NCI-H1436 treated with DMSO at 0.1 percent for 48 hours (cell line): Measurements from ENCODE around the gene KRTAP2-1.
"Not testable (repeated sequence)": the region's sequence is repeated elsewhere in the genome, so short reads cannot be mapped to it uniquely, and the experiment has no call there.

ENCODE experiments used
- DNase-seq: peaks from one replicate; lab custom pipeline; 2025; lab: John Stamatoyannopoulos, UW

Gene KRTAP2-1

DNA sequence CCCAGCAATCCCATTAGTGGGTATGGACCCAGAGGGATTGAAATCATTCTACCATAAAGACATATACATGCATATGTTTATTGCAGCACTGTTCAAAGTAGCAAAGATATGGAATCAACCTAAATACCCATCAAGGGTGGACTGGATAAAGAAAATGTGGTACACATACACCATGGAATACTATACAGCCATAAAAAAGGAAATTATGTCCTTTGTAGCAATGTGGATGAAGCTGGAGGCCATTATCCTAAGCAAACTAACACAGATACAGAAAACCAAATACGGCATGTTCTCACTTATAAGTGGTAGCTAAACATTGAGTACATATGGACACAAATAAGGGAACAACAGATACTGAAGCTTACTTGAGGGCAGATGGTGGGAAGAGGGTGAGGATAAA is 10.4 kb upstream of the KRTAP2-1 start:
- DNase-seq = no peak

DNA sequence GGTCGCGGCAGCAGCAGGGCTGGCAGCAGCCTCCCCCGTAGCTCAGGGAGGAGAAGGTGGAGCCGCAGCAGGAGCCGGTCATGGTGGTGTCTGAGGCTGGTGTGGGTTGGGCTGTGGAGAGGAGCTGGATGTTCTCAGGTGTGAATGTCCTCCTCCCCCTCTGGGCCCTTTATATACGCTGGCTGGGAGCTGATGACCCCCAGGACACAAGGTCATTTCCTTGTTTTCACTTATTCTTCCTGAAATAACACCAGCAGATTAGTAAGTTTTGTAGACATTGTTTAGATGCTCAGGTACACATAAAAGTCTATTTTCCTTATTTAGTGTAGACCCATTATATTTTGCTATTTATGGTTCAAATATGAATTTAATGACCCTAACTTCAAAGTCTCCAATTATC is 8.0 kb upstream of the KRTAP2-1 start, which contains the start of gene KRTAP2-2:
Gene KRTAP2-2 (minus strand): TSS at position 101 of the 400 bp plus-strand sequence. CDS start 19 bp downstream, at position 82.
- not testable (repeated sequence) for DNase-seq

DNA sequence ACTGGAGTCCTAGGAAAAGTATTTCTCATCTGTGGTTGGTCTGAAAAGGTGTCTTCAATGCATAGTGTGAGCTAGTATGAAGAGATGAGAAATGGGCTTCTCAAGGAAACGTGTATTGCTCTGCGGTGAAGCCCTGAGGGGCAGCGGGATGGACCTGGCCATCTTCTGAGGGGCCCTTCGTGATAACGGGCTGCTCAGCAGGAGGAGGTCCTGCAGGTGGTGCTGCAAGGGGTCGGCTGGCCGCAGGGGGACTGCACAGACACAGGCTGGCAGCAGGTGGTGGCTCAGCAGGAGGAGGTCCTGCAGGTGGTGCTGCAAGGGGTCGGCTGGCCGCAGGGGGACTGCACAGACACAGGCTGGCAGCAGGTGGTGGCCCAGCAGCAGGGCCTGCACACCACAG is 7.4 kb upstream of the KRTAP2-1 start:
- DNase-seq = not testable (repeated sequence)

DNA sequence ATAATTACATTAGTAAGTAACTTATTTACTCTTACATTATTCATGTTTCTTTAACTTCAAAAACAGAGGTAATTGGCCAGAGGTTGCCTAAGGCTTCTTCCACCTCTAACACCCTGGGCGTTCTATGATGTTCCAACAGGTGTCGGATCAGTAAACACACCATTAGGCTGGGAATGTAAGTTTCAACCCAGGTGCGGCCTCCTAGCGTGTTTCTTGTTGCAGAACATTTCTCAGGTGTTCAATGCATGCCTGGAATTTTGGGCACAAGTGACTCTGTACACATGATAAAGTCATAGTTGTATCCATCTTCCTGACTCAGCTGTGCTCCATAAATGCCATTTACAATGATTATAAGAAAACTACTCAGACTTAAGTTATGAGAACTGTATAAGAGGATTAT is 6.9 kb upstream of the KRTAP2-1 start:
- no peak for DNase-seq

DNA sequence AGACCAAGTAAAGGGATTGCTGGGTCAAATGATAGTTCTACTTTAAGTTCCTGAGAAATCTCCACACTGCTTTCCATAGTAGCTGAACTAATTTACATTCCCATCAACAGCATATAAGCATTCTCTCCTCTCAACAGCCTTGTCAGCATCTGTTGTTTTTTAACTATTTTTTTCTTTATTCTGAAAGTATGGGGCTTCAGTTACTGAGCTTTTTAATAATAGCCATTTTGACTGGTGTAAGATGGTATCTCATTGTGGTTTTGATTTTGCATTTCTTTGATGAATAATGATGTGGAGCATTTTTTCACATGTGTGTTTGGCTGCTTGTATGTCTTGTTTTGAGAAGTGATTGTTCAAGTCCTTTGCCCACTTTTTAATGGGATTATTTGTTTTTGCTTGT is 5.5 kb upstream of the KRTAP2-1 start:
- no peak for DNase-seq

DNA sequence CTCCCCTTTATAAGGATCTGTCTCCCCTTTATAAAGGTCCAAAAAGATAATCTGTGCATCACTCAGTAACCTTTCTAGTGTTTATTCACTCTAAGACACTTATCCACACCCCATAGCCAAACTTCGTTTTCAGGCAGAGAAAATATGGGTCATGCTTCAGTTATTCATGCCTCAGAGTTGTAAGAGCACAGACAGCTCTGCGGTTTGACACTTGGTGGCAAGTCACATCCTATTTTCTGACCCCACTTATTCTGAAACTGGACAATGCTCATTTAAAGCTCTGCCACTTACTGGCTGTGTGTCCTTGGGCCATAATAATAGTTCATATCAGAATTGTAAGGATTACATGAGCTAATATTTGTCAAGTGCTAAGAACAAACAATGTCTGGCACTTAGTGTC is 2.0 kb upstream of the KRTAP2-1 start:
- DNase-seq = no peak

DNA sequence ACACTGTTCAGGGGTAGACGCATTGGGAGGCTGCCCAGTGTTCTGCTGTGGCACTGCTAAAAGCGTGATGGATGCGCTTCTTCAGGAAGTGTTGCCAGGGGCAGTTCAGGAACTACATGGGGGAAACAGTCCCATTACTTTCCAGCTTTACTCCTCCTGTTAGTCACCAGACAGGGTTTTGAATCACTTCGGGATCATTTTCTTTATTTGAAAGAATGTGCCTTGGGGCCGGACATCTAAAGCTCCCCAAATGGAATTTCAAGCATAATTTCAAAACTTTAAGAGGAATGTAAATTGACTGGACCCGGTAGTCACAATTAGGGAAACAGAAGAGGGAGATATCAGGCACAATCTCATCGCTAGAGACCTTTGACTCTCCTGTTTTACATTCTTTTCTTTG is 1.3 kb upstream of the KRTAP2-1 start:
- DNase-seq = no peak

DNA sequence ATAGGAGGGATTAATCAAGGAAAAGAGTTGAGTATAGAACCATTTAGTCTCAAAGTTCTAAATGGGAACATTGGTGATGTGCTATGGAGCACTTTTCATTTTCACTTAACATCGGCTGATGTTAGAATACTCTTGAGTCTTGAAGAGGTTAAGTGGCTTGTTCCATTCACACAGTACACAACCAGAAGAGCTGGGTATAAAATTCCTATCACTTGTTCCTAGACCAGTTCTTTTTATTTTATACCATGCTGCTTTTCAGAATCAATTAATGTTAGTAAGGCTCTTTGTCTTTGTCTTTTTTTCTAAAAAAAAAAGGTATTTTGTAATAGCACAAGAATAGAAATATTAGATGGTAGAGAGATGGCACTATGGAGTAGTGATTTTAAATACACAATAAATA is 4.2 kb downstream of the KRTAP2-1 start:
- DNase-seq = no peak

DNA sequence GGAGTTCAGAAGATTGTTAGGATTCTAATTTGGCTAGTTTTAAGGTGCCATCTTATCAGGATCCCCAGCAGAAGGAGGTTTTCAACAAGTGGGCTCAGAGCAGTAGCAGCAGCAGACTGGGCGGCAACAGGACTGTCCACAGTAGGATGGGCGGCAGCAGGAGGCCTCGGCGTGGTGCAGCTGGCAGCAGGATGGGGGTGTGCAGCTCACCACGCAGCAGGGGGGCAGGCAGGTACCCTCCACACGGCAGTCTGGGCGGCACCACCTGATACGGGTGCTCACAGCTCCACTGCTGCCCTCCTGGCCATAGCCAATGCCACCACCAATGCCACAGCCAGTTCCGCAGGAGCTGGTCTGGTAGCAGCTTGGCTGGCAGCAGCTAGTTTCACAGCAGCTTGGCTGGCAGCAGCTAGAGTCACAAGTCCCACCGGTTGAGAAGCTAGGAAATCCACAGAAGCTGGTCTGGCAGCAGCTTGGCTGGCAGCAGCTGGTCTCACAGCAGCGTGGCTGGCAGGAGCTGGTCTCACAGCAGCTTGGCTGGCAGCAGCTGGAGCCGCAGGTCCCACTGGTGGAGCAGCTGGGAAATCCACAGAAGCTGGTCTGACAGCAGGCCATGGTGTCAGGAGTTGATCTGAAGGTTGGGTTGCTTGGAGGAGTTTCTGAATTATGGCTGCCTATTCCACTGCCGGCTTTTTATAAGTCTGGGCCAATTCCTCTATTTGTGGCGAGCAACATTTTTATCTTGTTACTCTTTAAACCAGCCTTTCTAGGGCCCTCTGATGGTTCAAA is 6.1 kb downstream of the KRTAP2-1 start, which contains the start of gene KRTAP1-1:
Gene KRTAP1-1 (minus strand): TSS at position 668 of the 789 bp plus-strand sequence. CDS start 53 bp downstream, at position 615.
- DNase-seq = not testable (repeated sequence)

DNA sequence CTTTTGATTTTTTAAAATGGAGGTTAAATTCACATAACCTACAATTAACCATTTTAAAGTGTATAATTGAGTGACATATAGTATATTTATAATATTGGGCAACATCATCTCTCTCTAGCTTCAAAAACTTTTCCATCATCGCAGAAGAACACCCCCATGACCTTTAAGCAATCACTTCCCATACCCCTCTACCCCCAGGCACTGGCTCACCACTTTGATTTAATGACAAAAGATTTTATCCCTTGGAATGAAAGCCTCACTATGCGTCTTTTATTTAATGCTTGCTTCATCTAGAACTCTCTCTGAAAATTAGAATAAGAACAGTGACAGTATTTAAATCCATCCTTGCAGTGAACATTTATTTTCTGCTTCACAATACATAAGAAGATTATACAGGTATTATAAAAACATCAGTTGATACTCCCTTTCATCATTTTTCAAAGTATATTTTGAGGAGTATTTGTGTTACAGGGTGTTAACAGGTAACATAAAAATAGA is 9.2 kb downstream of the KRTAP2-1 start:
- DNase-seq = no peak

DNA sequence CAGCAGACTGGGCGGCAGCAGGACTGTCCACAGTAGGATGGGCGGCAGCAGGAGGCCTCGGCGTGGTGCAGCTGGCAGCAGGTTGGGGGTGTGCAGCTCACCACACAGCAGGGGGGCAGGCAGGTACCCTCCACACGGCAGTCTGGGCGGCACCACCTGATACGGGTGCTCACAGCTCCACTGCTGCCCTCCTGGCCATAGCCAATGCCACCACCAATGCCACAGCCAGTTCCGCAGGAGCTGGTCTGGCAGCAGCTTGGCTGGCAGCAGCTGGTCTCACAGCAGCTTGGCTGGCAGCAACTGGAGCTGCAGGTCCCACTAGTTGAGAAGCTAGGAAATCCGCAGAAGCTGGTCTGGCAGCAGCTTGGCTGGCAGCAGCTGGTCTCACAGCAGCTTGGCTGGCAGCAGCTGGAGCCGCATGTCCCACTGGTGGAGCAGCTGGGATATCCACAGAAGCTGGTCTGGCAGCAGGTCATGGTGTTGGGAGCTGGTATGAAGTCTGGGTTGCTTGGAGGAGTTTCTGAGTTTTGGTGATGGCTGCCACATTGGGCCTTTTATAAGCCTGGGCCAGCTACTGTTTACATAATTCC is 12.7 kb downstream of the KRTAP2-1 start, which contains the start of gene KRTAP1-3:
Gene KRTAP1-3 (minus strand): TSS at position 529 of the 590 bp plus-strand sequence. CDS start 53 bp downstream, at position 476.
- not testable (repeated sequence) for DNase-seq

DNA sequence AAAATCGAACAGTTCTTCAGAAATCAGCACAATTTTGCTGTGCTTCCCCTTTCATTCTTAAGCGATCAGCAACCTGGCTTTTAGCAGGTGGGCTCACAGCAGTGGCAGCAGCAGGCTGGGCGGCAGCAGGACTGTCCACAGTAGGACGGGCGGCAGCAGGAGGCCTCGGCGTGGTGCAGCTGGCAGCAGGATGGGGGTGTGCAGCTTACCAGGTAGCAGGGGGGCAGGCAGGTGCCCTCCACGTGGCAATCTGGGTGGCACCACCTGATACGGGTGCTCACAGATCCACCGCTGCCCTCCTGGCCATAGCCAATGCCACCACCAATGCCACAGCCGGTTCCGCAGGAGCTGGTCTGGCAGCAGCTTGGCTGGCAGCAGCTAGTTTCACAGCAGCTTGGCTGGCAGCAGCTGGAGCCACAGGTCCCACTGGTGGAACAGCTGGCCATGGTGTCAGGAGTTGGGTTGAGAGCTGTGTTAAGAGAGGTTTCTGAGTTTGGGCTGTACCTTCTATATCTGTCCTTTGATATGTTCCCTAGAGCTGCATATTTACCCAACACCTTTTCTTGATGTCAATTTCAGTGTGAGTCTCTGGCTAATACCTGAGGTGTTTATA is 17.4 kb downstream of the KRTAP2-1 start, which contains the start of gene KRTAP1-4:
Gene KRTAP1-4 (minus strand): TSS at position 563 of the 613 bp plus-strand sequence. CDS start 117 bp downstream, at position 446.
- no peak for DNase-seq

DNA sequence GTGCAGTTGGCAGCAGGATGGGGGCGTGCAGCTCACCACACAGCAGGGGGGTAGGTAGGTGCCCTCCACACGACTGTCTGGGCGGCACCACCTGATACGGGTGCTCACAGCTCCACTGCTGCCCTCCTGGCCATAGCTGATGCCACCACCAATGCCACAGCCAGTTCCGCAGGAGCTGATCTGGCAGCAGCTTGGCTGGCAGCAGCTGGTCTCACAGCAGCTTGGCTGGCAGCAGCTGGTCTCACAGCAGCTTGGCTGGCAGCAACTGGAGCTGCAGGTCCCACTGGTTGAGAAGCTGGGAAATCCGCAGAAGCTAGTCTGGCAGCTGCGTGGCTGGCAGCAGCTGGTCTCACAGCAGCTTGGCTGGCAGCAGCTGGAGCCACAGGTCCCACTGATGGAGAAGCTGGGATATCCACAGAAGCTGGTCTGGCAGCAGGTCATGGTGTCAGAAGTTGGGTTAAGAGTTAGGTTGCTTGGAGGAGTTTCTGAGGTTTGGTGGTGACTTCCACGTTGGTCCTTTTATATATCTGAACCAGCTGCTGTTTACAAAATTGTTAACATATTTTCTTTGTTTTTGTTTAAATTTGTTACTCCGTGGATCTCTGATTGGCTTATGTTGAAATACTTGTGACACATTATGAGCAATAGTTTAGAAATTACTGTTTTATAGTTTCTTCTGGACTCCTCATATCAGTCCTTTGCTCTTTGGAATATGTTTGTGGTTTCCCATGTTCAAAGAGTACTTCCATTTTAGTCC is 20.2 kb downstream of the KRTAP2-1 start, which contains the start of gene KRTAP1-5:
Gene KRTAP1-5 (minus strand): TSS at position 494 of the 757 bp plus-strand sequence. CDS start 53 bp downstream, at position 441.
- DNase-seq = no peak

DNA sequence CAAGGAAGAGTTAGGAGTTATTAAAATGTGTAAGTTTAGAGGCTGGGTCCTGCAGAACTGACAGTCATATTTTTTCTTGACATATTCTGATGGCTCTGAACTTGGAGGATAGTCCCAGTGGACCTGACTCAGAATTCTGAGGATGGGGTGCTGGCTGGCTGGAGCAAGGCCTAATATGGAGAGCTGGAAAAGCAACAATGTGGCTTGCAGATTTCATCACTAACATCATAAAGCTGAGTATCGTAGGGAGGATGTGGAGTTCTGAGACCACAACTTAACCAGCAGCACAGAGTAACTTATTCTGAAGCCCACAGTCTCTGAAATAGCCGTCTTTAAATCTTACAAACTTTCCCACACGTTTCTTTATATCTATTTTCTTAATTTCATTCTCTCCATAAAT is 22.4 kb downstream of the KRTAP2-1 start:
- no peak for DNase-seq

DNA sequence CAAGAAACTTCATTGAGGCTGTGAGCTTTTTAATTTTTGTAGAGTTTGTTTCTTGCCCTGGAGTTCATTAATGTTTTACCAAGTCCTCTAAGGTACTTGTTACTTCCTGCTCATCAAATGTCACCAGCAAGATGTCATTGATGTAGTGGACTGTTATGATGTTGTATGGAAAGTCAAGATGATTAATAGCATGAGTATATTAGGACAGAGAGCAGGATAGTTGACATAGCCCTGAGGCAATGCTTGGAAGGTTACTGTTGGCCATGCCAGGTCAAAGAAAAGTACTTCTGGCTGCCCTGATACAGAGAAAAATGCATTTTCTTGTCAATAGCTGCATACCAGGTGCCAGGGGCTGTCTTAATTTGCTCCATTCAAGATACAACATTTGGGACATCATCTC is 26.8 kb downstream of the KRTAP2-1 start:
- DNase-seq = no peak

DNA sequence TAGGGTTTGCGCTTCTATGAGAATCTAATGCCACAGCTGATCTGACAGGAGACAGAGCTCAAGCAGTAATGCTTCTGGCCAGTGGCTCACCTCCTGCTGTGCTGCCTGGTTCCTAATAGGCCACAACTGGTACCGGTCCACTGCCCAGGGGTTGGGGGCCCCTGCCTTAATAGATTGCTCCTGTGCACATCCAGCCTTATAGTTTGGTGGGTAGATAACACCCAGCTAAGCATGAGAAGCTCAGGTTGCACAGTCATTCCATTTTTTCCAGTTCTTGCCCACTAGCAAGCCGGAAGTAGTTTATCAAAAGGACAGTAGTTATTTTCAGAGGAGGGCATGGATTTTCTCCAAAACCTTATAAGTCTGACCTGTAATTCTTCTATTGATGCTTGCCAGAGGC is 27.7 kb downstream of the KRTAP2-1 start:
- no peak for DNase-seq

DNA sequence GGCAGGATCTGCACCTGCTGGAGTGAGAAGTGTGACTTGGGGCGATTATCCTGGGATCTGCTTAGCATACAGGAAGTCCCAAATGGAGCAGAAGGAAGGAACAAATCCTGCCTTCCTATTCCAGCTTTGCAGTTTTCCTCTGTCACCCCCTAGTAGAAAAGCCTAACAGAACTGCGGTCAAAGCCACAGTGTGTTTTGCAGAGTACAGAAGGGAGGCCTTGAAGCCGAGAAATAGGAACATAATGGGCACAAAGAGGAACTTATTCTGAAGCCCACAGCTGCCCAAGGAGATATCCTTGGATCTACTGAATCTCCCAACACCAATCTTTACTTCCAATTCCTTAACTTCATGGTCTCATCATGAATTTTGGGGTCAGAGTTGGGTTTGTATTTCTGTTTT is 28.6 kb downstream of the KRTAP2-1 start:
- no peak for DNase-seq

DNA sequence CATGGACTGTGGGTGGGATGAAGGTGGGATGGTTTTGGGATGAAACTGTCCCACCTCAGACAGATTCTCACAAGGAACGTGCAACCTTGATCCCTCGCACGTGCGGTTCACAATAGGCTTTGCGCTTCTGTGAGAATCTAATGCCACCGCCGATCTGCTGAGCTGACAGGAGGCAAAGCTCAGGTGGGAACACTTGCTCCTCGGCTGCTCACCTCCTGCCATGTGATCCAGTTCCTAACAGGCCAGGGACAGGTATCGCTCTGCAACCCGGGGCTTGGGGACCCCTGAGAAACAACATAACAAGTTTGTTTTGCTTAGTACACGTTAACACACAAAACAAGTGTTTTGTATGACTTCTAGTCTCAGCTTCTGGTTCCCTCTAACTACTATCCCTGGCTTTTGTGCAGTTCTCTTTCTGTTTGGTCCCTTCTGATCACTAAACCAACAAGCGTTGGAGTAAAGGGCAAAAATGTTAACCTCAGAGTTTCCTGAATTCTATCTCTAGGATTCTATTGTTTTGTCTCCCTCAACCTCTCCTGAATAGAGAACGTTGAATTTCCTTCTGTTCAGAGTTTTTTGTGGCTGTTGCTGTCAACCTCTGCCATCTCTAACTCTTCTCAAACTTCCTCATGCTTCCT is 30.4 kb downstream of the KRTAP2-1 start:
- DNase-seq = no peak

DNA sequence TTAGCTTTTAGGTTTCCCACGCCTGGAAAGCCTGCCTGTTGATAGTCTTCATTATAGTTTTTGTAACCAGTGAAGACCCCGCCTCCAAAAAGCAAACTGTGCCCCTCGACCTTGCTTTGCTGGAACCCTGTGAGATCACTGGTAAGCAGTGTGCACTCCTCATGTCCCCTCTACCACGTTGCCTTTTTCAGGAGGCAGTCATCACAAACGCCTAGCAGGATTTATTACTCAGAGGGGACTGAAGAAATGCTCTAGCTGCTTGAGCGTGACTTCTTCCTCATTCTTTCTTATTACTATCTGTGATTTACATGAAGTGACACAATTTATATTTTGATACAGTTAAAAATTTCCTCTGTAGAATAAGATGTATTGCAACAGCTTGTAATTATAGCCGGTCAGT is 31.7 kb downstream of the KRTAP2-1 start:
- no peak for DNase-seq

DNA sequence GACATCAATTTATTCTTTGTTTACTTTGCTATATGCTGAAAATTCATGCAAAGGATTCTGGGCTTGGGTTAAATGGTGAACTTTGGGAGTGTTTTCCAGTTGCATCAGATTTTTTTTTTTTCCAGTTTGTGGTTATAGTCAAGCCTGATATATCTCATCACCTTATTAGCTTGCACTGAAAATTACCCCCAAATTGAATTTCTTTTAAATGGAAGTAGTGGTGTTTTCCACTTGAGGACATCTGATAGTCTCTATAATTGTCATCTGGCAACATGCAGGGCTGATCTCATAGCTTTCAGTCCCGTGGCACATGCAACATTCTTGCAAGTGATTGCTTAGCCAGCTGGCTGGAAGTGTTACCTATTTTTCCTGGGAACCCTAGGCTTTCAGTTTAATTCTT is 33.5 kb downstream of the KRTAP2-1 start:
- peak; percentile 66 for DNase-seq

DNA sequence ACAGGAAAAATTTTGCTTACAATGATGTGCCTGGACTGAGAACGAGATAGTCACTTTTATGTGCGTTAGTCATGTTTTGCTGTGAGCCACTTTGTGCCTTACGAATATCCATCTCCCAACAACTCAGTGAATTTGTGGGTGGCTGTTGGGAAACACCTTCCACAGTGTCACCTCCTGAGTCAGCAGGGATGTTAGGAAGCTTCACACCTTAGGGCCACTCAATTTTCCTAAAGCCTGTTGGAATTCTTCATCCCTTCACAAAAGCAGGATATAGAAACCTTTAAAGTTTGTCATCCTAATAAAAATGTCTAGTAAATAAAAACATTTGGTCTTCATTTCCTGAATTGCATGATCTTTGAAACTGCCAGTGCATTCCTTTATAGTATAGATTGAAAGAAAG is 33.9 kb downstream of the KRTAP2-1 start:
- no peak for DNase-seq
